Retina (tissue), 1 donor: ENCODE results near the gene DLX4.
A peak's percentile ranks its signal among the peaks of the same experiment; 100 is the strongest.

ENCODE experiments used
- DNase-seq: peaks from one replicate; pipeline ENCODE4 v3.0.0-alpha.2; 2016

Gene DLX4

GRCh38 chr17:49989518-49989880 is 20.5 kb downstream of the DLX4 start:
- no peak for DNase-seq

GRCh38 chr17:49990331-49990730 is 21.3 kb downstream of the DLX4 start:
- no peak for DNase-seq

- DNase-seq: no peak
Measured at GRCh38 chr17:49990921-49991320, 21.9 kb downstream of the DLX4 start.

- no peak for DNase-seq
Measured at GRCh38 chr17:49991409-49991808, 22.4 kb downstream of the DLX4 start.

GRCh38 chr17:49992191-49992932 is 23.4 kb downstream of the DLX4 start:
- DNase-seq: no peak

- DNase-seq: no peak
Measured at GRCh38 chr17:49992933-49993422, 24.0 kb downstream of the DLX4 start.

- peak; percentile 74 for DNase-seq
Measured at GRCh38 chr17:49993423-49994060, 24.6 kb downstream of the DLX4 start.

GRCh38 chr17:49994085-49995054 is 25.4 kb downstream of the DLX4 start:
- no peak for DNase-seq

- DNase-seq: peak; percentile 89
Measured at GRCh38 chr17:49995055-49995738, 26.2 kb downstream of the DLX4 start, which contains the start of gene DLX3. TSS of gene DLX3 (minus strand) at chr17:49995224. CDS start at chr17:49994998, 226 bp downstream.

- no peak for DNase-seq
Measured at GRCh38 chr17:49996121-49996494, 27.1 kb downstream of the DLX4 start.

GRCh38 chr17:49996495-49997300 is 27.7 kb downstream of the DLX4 start:
- DNase-seq: peak; percentile 91

- DNase-seq: no peak
Measured at GRCh38 chr17:49997301-49997650, 28.3 kb downstream of the DLX4 start.

GRCh38 chr17:49997773-49998703 is 29.0 kb downstream of the DLX4 start:
- DNase-seq: peak; percentile 80

- DNase-seq: no peak
Measured at GRCh38 chr17:49998836-49999511, 30.0 kb downstream of the DLX4 start.

GRCh38 chr17:50003911-50004310 is 34.9 kb downstream of the DLX4 start:
- no peak for DNase-seq

- DNase-seq: no peak
Measured at GRCh38 chr17:50009282-50009681, 40.3 kb downstream of the DLX4 start.

- DNase-seq: no peak
Measured at GRCh38 chr17:50013079-50013478, 44.1 kb downstream of the DLX4 start.

- no peak for DNase-seq
Measured at GRCh38 chr17:50014471-50015088, 45.6 kb downstream of the DLX4 start.

- DNase-seq: no peak
Measured at GRCh38 chr17:50015146-50015545, 46.2 kb downstream of the DLX4 start.

- DNase-seq: no peak
Measured at GRCh38 chr17:50018909-50019308, 49.9 kb downstream of the DLX4 start.
